ENCODE measurements around the gene GNPDA1. TPM values are rescaled to one million over a fixed set of nuclear protein-coding genes. Genes with fewer than 3 reads are reported as not detected.

Gene GNPDA1
- total RNA-seq, 1 experiment from 2014 or later, result 70.9 TPM

DNA sequence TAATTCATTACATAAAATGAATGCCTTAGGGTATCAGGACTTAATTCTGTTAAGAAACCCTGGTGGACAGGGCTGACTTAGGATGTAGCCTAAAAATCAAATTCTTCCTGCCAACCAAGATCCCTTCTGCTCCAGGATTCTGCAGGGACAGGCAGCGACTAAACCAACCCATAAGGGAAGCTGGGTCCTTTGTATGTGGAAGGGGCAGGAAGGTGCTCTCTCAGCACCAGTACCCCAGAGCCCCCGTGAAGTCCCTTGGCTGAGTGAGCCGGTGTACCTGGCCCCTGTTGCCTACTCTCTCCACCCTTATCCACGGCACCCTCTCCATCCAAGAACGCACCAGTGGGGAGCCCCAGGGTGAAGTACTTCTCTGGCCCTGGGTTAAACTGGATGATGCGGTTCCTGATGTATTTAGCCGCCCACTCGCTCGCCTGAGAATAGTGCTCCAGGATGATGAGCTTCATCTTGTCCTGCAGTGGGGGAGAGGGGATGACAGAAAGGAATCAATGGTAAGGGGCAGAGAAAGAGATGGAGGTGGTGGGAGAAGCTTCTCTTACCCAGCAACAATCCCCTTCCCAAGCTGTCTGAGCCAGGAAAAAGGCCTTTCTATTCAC is 1.1 kb downstream of the GNPDA1 start:
- no TSS peak for BruUV-seq (replicated peaks)
- H3K27ac Mint-ChIP-seq (ENCODE audit: unreplicated experiment), result no peak overlapping the region

GRCh38 chr5:142009886-142010285 is 2.9 kb downstream of the GNPDA1 start:
- intact Hi-C loops (cut with micrococcal nuclease; ENCODE audit: unreplicated experiment), result no loop called here
- H3K9me3 ChIP-seq, result no peaks in the 10 kb centered on the region
- H3K27ac Mint-ChIP-seq (ENCODE audit: unreplicated experiment), result no peak overlapping the region
- no peak for DNase-seq
- H3K9me3 Mint-ChIP-seq (ENCODE audit: unreplicated experiment), result no peaks in the 10 kb centered on the region
- peaks cover 30% of the 10 kb centered on the region for H3K36me3 Mint-ChIP-seq (ENCODE audit: insufficient read depth, unreplicated experiment)
- peaks cover 2% of the 10 kb centered on the region; the same call in 1 of the 2 replicates for H3K4me1 ChIP-seq
- H3K4me3 ChIP-seq (ENCODE audit: low read depth, low read length), result no peak overlapping the region
- H3K27me3 Mint-ChIP-seq (ENCODE audit: insufficient read depth, unreplicated experiment), result no peaks in the 10 kb centered on the region
- no TSS peak for BruUV-seq (replicated peaks)
- ChIA-PET POLR2A (no interaction called here), CTCF (no interaction called here)
- no peak overlapping the region for H3K4me3 Mint-ChIP-seq (ENCODE audit: unreplicated experiment)
- H3K27me3 ChIP-seq (replicated peaks; ENCODE audit: control insufficient read depth, insufficient read depth, low read length), result no peaks in the 10 kb centered on the region
- H3K36me3 ChIP-seq (ENCODE audit: control insufficient read depth, insufficient read depth, low read length), result peaks cover 1% of the 10 kb centered on the region; the same call in 1 of the 2 replicates
- H3K4me1 Mint-ChIP-seq (ENCODE audit: low read depth, unreplicated experiment), result peaks cover under 1% of the 10 kb centered on the region
- TF ChIP-seq, protein P1, sequence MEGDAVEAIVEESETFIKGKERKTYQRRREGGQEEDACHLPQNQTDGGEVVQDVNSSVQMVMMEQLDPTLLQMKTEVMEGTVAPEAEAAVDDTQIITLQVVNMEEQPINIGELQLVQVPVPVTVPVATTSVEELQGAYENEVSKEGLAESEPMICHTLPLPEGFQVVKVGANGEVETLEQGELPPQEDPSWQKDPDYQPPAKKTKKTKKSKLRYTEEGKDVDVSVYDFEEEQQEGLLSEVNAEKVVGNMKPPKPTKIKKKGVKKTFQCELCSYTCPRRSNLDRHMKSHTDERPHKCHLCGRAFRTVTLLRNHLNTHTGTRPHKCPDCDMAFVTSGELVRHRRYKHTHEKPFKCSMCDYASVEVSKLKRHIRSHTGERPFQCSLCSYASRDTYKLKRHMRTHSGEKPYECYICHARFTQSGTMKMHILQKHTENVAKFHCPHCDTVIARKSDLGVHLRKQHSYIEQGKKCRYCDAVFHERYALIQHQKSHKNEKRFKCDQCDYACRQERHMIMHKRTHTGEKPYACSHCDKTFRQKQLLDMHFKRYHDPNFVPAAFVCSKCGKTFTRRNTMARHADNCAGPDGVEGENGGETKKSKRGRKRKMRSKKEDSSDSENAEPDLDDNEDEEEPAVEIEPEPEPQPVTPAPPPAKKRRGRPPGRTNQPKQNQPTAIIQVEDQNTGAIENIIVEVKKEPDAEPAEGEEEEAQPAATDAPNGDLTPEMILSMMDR (IDR thresholded peaks at IDR 0.05; ENCODE audit: insufficient read depth in 1 of 2, low read depth in 1 of 2, low read length in 1 of 2, severe bottlenecking in 1 of 2, unreplicated experiment in 1 of 2), result no peak

More for the DNA sequence above, 1.1 kb downstream of the GNPDA1 start:
- ChIA-PET CTCF (interaction anchor here (0.9 to 2.7 kb wide), 7 partner anchors 25 to 301 kb away, joined by 3 to 19 read pairs (median 3); partner anchors contain the start of gene RNF14), POLR2A (interaction anchor here (0.5 to 1.1 kb wide), 2 partner anchors 99 to 166 kb away, joined by 3 to 7 read pairs; no protein-coding TSS in a partner anchor)
- Histone ChIP-seq H3K9me3 (no peaks in the 10 kb centered on the region), H3K36me3 (ENCODE audit: control insufficient read depth, insufficient read depth, low read length) (peaks cover 1% of the 10 kb centered on the region; the same call in 1 of the 2 replicates), H3K4me1 (peaks cover 4% of the 10 kb centered on the region; the same call in 1 of the 2 replicates), H3K27me3 (replicated peaks; ENCODE audit: control insufficient read depth, insufficient read depth, low read length) (no peaks in the 10 kb centered on the region), H3K4me3 (ENCODE audit: low read depth, low read length) (no peak overlapping the region)
- DNase-seq, result no peak
- H3K4me1 Mint-ChIP-seq (ENCODE audit: low read depth, unreplicated experiment), result peaks cover 7% of the 10 kb centered on the region
- intact Hi-C loops (cut with micrococcal nuclease; ENCODE audit: unreplicated experiment), result no loop called here
- H3K9me3 Mint-ChIP-seq (ENCODE audit: unreplicated experiment), result no peaks in the 10 kb centered on the region
- no peaks in the 10 kb centered on the region for H3K27me3 Mint-ChIP-seq (ENCODE audit: insufficient read depth, unreplicated experiment)
- peak overlapping the region; percentile 85 for H3K4me3 Mint-ChIP-seq (ENCODE audit: unreplicated experiment)
- TF ChIP-seq, protein P1 (IDR thresholded peaks at IDR 0.05; ENCODE audit: insufficient read depth in 1 of 2, low read depth in 1 of 2, low read length in 1 of 2, severe bottlenecking in 1 of 2, unreplicated experiment in 1 of 2), result no peak
- H3K36me3 Mint-ChIP-seq (ENCODE audit: insufficient read depth, unreplicated experiment), result peaks cover 19% of the 10 kb centered on the region

GRCh38 chr5:142008813-142009212 is 4.0 kb downstream of the GNPDA1 start:
- TF ChIP-seq, protein P1 (IDR thresholded peaks at IDR 0.05; ENCODE audit: insufficient read depth in 1 of 2, low read depth in 1 of 2, low read length in 1 of 2, severe bottlenecking in 1 of 2, unreplicated experiment in 1 of 2), result no peak
- ChIA-PET CTCF (no interaction called here), POLR2A (no interaction called here)
- H3K4me1 ChIP-seq, result no peaks in the 10 kb centered on the region
- no TSS peak for BruUV-seq (replicated peaks)
- no peak for DNase-seq
- Mint-ChIP-seq H3K27me3 (ENCODE audit: insufficient read depth, unreplicated experiment) (no peaks in the 10 kb centered on the region), H3K36me3 (ENCODE audit: insufficient read depth, unreplicated experiment) (peaks cover 37% of the 10 kb centered on the region), H3K4me3 (ENCODE audit: unreplicated experiment) (no peak overlapping the region), H3K27ac (ENCODE audit: unreplicated experiment) (no peak overlapping the region), H3K9me3 (ENCODE audit: unreplicated experiment) (no peaks in the 10 kb centered on the region), H3K4me1 (ENCODE audit: low read depth, unreplicated experiment) (no peaks in the 10 kb centered on the region)
- intact Hi-C loops (cut with micrococcal nuclease; ENCODE audit: unreplicated experiment), result no loop called here
- H3K4me3 ChIP-seq (ENCODE audit: low read depth, low read length), result no peak overlapping the region
- H3K9me3 ChIP-seq, result no peaks in the 10 kb centered on the region
- peaks cover 1% of the 10 kb centered on the region; the same call in 1 of the 2 replicates for H3K36me3 ChIP-seq (ENCODE audit: control insufficient read depth, insufficient read depth, low read length)
- no peaks in the 10 kb centered on the region for H3K27me3 ChIP-seq (replicated peaks; ENCODE audit: control insufficient read depth, insufficient read depth, low read length)
